GM12892 (cell line): ENCODE results near the gene CD109.

ENCODE experiments used
- POLR2A ChIP-seq: IDR thresholded peaks from 2 replicates; pipeline ENCODE4 v1.6.1; 2011; ENCODE audit warnings: low read depth, low read length, control low read depth
- POLR2AphosphoS5 ChIP-seq: IDR thresholded peaks from 2 replicates; pipeline ENCODE4 v1.6.1; 2011; ENCODE audit warnings: low read depth, low read length, control low read depth
- TAF1 ChIP-seq: IDR thresholded peaks from 2 replicates; pipeline ENCODE4 v1.6.1; 2011; ENCODE audit warnings: low read depth, mild to moderate bottlenecking, control low read depth, low read length, borderline replicate concordance

DNA sequence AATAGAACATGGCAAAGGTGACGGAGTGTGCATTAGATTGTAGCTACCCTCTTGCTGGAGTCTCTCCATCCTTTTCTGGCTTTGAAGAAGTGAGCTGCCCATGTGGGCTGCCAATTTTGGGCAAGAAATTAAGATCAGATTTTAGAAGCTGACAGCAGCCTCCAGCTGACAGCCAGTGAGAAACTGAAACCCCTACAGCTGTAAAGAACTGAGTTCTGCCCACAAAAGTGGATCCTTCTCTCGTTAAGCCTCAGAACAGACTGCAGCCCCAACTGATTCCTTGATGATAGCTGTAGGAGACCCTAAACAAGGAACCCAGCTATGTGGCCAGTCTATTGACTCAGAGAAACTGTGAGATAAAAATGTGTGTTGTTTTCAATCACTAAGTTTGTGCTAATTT, 134.1 kb downstream of the CD109 start:
- TF ChIP-seq POLR2A = no peak
- TF ChIP-seq POLR2AphosphoS5 = no peak
- no peak for TF ChIP-seq TAF1
